HepG2 (cell line): ENCODE results near the gene KDM6B. TPM values are rescaled to one million over a fixed set of nuclear protein-coding genes. Genes with fewer than 3 reads are reported as not detected.
A peak's percentile ranks its signal among the peaks of the same experiment; 100 is the strongest.

Source experiments
- ARID4A ChIP-seq: sonication (generic); formaldehyde crosslinking; IDR thresholded peaks from 2 replicates; pipeline ENCODE4 v1.5.0; 2020; ENCODE audit warnings: mild to moderate bottlenecking, missing genetic modification reagents, borderline replicate concordance
- ATM ChIP-seq: fragments of 450-650 bp; IDR thresholded peaks from 2 replicates; pipeline ENCODE4 v1.7.1; 2017; ENCODE audit warnings: mild to moderate bottlenecking, borderline replicate concordance
- CENPBD1 ChIP-seq: sonication (generic); formaldehyde crosslinking; IDR thresholded peaks from 2 replicates; pipeline ENCODE4 v1.8.0; 2022; ENCODE audit warnings: missing genetic modification reagents, low read depth, mild to moderate bottlenecking, borderline replicate concordance
- GLI4 ChIP-seq: sonication (generic); formaldehyde crosslinking; IDR thresholded peaks from 2 replicates; pipeline ENCODE4 v1.5.1; 2020; ENCODE audit warnings: missing genetic modification reagents, mild to moderate bottlenecking, moderate library complexity, borderline replicate concordance
- KDM5A ChIP-seq: fragments of 200-600 bp; sonication (generic); IDR thresholded peaks from 2 replicates; pipeline ENCODE4 v1.7.0; 2018; ENCODE audit warnings: antibody characterized with exemption, mild to moderate bottlenecking, low read length, borderline replicate concordance
- LBX2 ChIP-seq: sonication (generic); formaldehyde crosslinking; IDR thresholded peaks from 2 replicates; pipeline ENCODE4 v1.5.0; 2020; ENCODE audit warnings: missing genetic modification reagents, mild to moderate bottlenecking, borderline replicate concordance
- MIER2 ChIP-seq: IDR thresholded peaks from 2 replicates; pipeline ENCODE4 v1.6.1; 2016; ENCODE audit warnings: missing biosample characterization, missing genetic modification reagents
- NR2F2 ChIP-seq: IDR thresholded peaks from 2 replicates; pipeline ENCODE4 v1.6.1; 2012; ENCODE audit warnings: low read depth, inconsistent platforms, borderline replicate concordance
- THYN1 ChIP-seq: sonication (generic); formaldehyde crosslinking; IDR thresholded peaks from 2 replicates; pipeline ENCODE4 v1.8.1; 2023; ENCODE audit warnings: low read depth, mild to moderate bottlenecking, moderate library complexity, missing genetic modification reagents, borderline replicate concordance
- ZBTB46 ChIP-seq: sonication (generic); formaldehyde crosslinking; IDR thresholded peaks from 2 replicates; pipeline ENCODE4 v1.4.0; 2020; ENCODE audit warnings: mild to moderate bottlenecking, missing genetic modification reagents, borderline replicate concordance
- ZMAT3 ChIP-seq: sonication (generic); formaldehyde crosslinking; conservative IDR thresholded peaks from 2 replicates; pipeline ENCODE4 v1.7.0; 2021; ENCODE audit warnings: missing genetic modification reagents
- ZNF326 ChIP-seq: sonication (generic); formaldehyde crosslinking; IDR thresholded peaks from 2 replicates; pipeline ENCODE4 v1.4.0; 2020; ENCODE audit warnings: missing genetic modification reagents, borderline replicate concordance
- ZNF337 ChIP-seq: sonication (generic); formaldehyde crosslinking; IDR thresholded peaks from 2 replicates; pipeline ENCODE4 v1.5.1; 2020; ENCODE audit warnings: missing genetic modification reagents, low read depth, mild to moderate bottlenecking, borderline replicate concordance
- ZNF382 ChIP-seq: sonication (generic); formaldehyde crosslinking; IDR thresholded peaks from 2 replicates; pipeline ENCODE4 v1.5.0; 2020; ENCODE audit warnings: missing genetic modification reagents, mild to moderate bottlenecking, borderline replicate concordance
- ZNF615 ChIP-seq: sonication (generic); formaldehyde crosslinking; IDR thresholded peaks from 2 replicates; pipeline ENCODE4 v1.5.0; 2020; ENCODE audit warnings: mild to moderate bottlenecking, missing genetic modification reagents, borderline replicate concordance
- ZNF7 ChIP-seq: IDR thresholded peaks from 2 replicates; pipeline ENCODE4 v1.6.1; 2016; ENCODE audit warnings: missing biosample characterization, missing genetic modification reagents
- ZNF704 ChIP-seq: sonication (generic); formaldehyde crosslinking; IDR thresholded peaks from 2 replicates; pipeline ENCODE4 v1.8.1; 2023; ENCODE audit warnings: mild to moderate bottlenecking, inconsistent platforms, moderate library complexity, missing genetic modification reagents, borderline replicate concordance
- ZNF83 ChIP-seq: sonication (generic); formaldehyde crosslinking; IDR thresholded peaks from 2 replicates; pipeline ENCODE4 v1.4.0; 2020; ENCODE audit warnings: missing genetic modification reagents, mild to moderate bottlenecking, borderline replicate concordance
- ZNF850 ChIP-seq: sonication (generic); formaldehyde crosslinking; conservative IDR thresholded peaks from 2 replicates; pipeline ENCODE4 v1.9.0; 2021; ENCODE audit warnings: mild to moderate bottlenecking, missing genetic modification reagents
- ZSCAN22 ChIP-seq: sonication (generic); formaldehyde crosslinking; IDR thresholded peaks from 2 replicates; pipeline ENCODE4 v1.4.0; 2020; ENCODE audit warnings: mild to moderate bottlenecking, missing genetic modification reagents
- polyA plus RNA-seq, 8 experiments: library from polyadenylated mRNA; depleted of rRNA in 3 of 8; stranded (reverse) in 7 of 8; unstranded in 1 of 8; fragments of >200 nt; fragmentation: Illumina TruSeq in 4 of 8; extraction: Trizol in 4 of 8; gene quantifications; 2 replicates each; pipeline versions ENCODE4 v1.2.1 to v1.2.3, GENCODE V29; 2011 to 2016; ENCODE audit warnings: low read depth in 4 of 8, missing spikeins in 1 of 8, mixed read lengths in 1 of 8; ENCODE audit not compliant: insufficient read depth in 1 of 8
- total RNA-seq, 5 experiments: library from RNA; depleted of rRNA; stranded (reverse); fragments of >200 nt; fragmentation: Illumina TruSeq; extraction: Trizol; gene quantifications; 2 replicates each; pipeline ENCODE4 v1.2.3, GENCODE V29; 2016; ENCODE audit warnings: low read depth in 1 of 5

KDM6B gene
- total and polyA plus RNA-seq, 2 of the 13 experiments (the other 11 are each of a cell fraction or from before 2014, with no cell fraction given), result 1.3 to 2.1 TPM

- TF ChIP-seq ZNF382 (no peak), ZSCAN22 (CRISPR knock-in tag) (no peak), ZNF704 (CRISPR knock-in tag) (0 out of 2 replicates have a peak, but pooled peaks have one; percentile 30), ZNF337 (no peak), ZNF850 (CRISPR knock-in tag) (0 out of 2 replicates have a peak, but pooled peaks have one; percentile 18), ZNF615 (CRISPR knock-in tag) (no peak), ARID4A (CRISPR knock-in tag) (peak; percentile 98), ZNF326 (CRISPR knock-in tag) (no peak), GLI4 (no peak; the same call in 1 of the 2 replicates), CENPBD1 (CRISPR knock-in tag) (no peak), LBX2 (CRISPR knock-in tag) (no peak), ZNF7 (CRISPR knock-in tag) (no peak), ZMAT3 (no peak), ZBTB46 (no peak), THYN1 (CRISPR knock-in tag) (no peak), MIER2 (CRISPR knock-in tag) (peak; percentile 75; the same call in 1 of the 2 replicates), ZNF83 (no peak), NR2F2 (peak; percentile 95), ATM (no peak), KDM5A (0 out of 2 replicates have a peak, but pooled peaks have one; percentile 29)
Measured at GRCh38 chr17:7836596-7837407, 2.8 kb downstream of the KDM6B start (continued).
